Neural crest cell (in vitro differentiated cells): ENCODE measurements around the gene SPG7. TPM values are rescaled to one million over a fixed set of nuclear protein-coding genes. Genes with fewer than 3 reads are reported as not detected.

ENCODE experiments used
- DNase-seq: peaks from one replicate; pipeline ENCODE4 v3.0.0; 2021; ENCODE audit warnings: low read depth, mixed read lengths, low spot score
- H3K27ac Mint-ChIP-seq: one replicate; pipeline ENCODE4 v1.8.0; 2021; ENCODE audit warnings: mild to moderate bottlenecking, mixed read lengths; ENCODE audit not compliant: unreplicated experiment
- H3K27me3 Mint-ChIP-seq: 2 replicates; pipeline ENCODE4 v1.8.0; 2021; ENCODE audit warnings: low read depth, mild to moderate bottlenecking, mixed read lengths
- H3K36me3 Mint-ChIP-seq: 2 replicates; pipeline ENCODE4 v1.8.0; 2021; ENCODE audit warnings: low read depth, mild to moderate bottlenecking, mixed read lengths
- H3K4me1 Mint-ChIP-seq: 2 replicates; pipeline ENCODE4 v1.8.0; 2021; ENCODE audit warnings: mixed read lengths
- H3K4me3 Mint-ChIP-seq: one replicate; pipeline ENCODE4 v1.8.0; 2021; ENCODE audit warnings: mild to moderate bottlenecking, mixed read lengths
- H3K9me3 Mint-ChIP-seq: 2 replicates; pipeline ENCODE4 v1.8.0; 2021; ENCODE audit warnings: mixed read lengths
- CTCF ChIP-seq: fragments of 200-600 bp; sonication (generic); conservative IDR thresholded peaks from 2 replicates; pipeline ENCODE4 v1.5.0; 2021; ENCODE audit warnings: antibody characterized with exemption, mild to moderate bottlenecking
- total RNA-seq: library from RNA; stranded (reverse); gene quantifications from 2 replicates; pipeline ENCODE4 v1.2.1, GENCODE V29; 2021

Gene SPG7
- total RNA-seq, 1 donor from 2014 or later: 137 TPM

GRCh38 chr16:89482150-89482816 is 25.9 kb upstream of the SPG7 start:
- H3K36me3 Mint-ChIP-seq: no peaks in the 10 kb centered on the region
- TF ChIP-seq CTCF: no peak
- no peaks in the 10 kb centered on the region for H3K27me3 Mint-ChIP-seq
- H3K4me3 Mint-ChIP-seq: no peak overlapping the region
- no peaks in the 10 kb centered on the region for H3K9me3 Mint-ChIP-seq
- no peak overlapping the region for H3K27ac Mint-ChIP-seq
- peaks cover 69% of the 10 kb centered on the region for H3K4me1 Mint-ChIP-seq
- DNase-seq: no peak

- H3K4me1 Mint-ChIP-seq: peaks cover 70% of the 10 kb centered on the region
- DNase-seq: no peak
- no peaks in the 10 kb centered on the region for H3K27me3 Mint-ChIP-seq
- no peak overlapping the region for H3K4me3 Mint-ChIP-seq
- H3K27ac Mint-ChIP-seq: no peak overlapping the region
- TF ChIP-seq CTCF: no peak
- no peaks in the 10 kb centered on the region for H3K9me3 Mint-ChIP-seq
- H3K36me3 Mint-ChIP-seq: no peaks in the 10 kb centered on the region
Measured at GRCh38 chr16:89482817-89483205, 25.4 kb upstream of the SPG7 start.

GRCh38 chr16:89484041-89484501 is 24.1 kb upstream of the SPG7 start:
- H3K4me3 Mint-ChIP-seq: peak overlapping the region; percentile 29
- H3K27ac Mint-ChIP-seq: no peak overlapping the region
- no peaks in the 10 kb centered on the region for H3K36me3 Mint-ChIP-seq
- H3K4me1 Mint-ChIP-seq: peaks cover 72% of the 10 kb centered on the region
- DNase-seq: no peak
- TF ChIP-seq CTCF: no peak
- no peaks in the 10 kb centered on the region for H3K9me3 Mint-ChIP-seq
- H3K27me3 Mint-ChIP-seq: no peaks in the 10 kb centered on the region

- no peaks in the 10 kb centered on the region for H3K36me3 Mint-ChIP-seq
- no peak overlapping the region for H3K27ac Mint-ChIP-seq
- H3K4me1 Mint-ChIP-seq: peaks cover 72% of the 10 kb centered on the region
- no peaks in the 10 kb centered on the region for H3K9me3 Mint-ChIP-seq
- H3K4me3 Mint-ChIP-seq: peak overlapping the region; percentile 51
- no peaks in the 10 kb centered on the region for H3K27me3 Mint-ChIP-seq
- DNase-seq: no peak
- no peak for TF ChIP-seq CTCF
Measured at GRCh38 chr16:89484923-89485679, 23.1 kb upstream of the SPG7 start.

- peak overlapping the region; percentile 64 for H3K27ac Mint-ChIP-seq
- H3K4me3 Mint-ChIP-seq: peak overlapping the region; percentile 73
- H3K4me1 Mint-ChIP-seq: peaks cover 70% of the 10 kb centered on the region
- no peak for DNase-seq
- H3K9me3 Mint-ChIP-seq: no peaks in the 10 kb centered on the region
- TF ChIP-seq CTCF: no peak
- no peaks in the 10 kb centered on the region for H3K36me3 Mint-ChIP-seq
- no peaks in the 10 kb centered on the region for H3K27me3 Mint-ChIP-seq
Measured at GRCh38 chr16:89485701-89486246, 22.4 kb upstream of the SPG7 start.
